BLaER1 treated with 17β-estradiol and CSF1 and Interleukin-3, amounts not matched to agents 10 nM and 100 nM (cell line): ENCODE measurements around the gene SLC23A3.

Source experiments
- H3K27ac ChIP-seq, 11 experiments: shearing (Covaris generic); formaldehyde crosslinking; 2 replicates each; pipeline ENCODE4 v1.8.1; 2022
- H3K27me3 ChIP-seq, 11 experiments: shearing (Covaris generic); formaldehyde crosslinking; 2 replicates each; pipeline ENCODE4 v1.8.1; 2022
- H3K36me3 ChIP-seq, 11 experiments: shearing (Covaris generic); formaldehyde crosslinking; 2 replicates each; pipeline ENCODE4 v1.8.1; 2022
- H3K4me1 ChIP-seq, 10 experiments: shearing (Covaris generic); formaldehyde crosslinking; 2 replicates each; pipeline ENCODE4 v1.8.1; 2022
- H3K4me2 ChIP-seq, 11 experiments: shearing (Covaris generic); formaldehyde crosslinking; 2 replicates each; pipeline ENCODE4 v1.8.1; 2022
- H3K4me3 ChIP-seq, 10 experiments: shearing (Covaris generic); formaldehyde crosslinking; 2 replicates each; pipeline ENCODE4 v1.8.1; 2022
- H3K9ac ChIP-seq, 11 experiments: shearing (Covaris generic); formaldehyde crosslinking; 2 replicates each; pipeline ENCODE4 v1.8.1; 2022
- H3K9me3 ChIP-seq, 11 experiments: shearing (Covaris generic); formaldehyde crosslinking; replicated peaks in 1 of 11; 2 replicates each; pipeline ENCODE4 v1.8.1; 2022
- H4K20me1 ChIP-seq, 11 experiments: shearing (Covaris generic); formaldehyde crosslinking; 2 replicates each; pipeline ENCODE4 v1.8.1; 2022
- Cebpa-rat ChIP-seq, 11 experiments: shearing (Covaris generic); IDR thresholded peaks; 2 replicates each; pipeline ENCODE4 v1.8.1; 2022

SLC23A3 gene

DNA sequence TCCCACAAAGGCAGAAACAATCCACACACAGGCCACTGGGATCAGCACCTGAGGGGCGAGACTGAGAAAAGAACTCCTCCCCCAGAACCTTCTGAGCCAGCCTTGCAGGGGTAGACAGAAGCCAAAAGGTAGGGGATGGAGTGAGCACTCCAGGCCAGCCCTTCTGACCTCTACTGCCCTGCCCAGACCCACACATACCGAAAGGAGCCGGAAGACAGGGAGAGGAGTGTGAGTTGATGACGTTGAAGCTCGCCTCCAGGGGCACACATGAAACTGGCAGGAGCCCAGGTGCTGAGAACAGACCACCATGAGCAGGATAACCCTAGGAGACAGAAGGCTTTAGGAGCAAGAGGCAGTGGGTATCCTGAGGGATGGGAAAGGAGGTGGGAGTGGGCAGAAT lies 1.8 kb downstream of the SLC23A3 start:
- Histone ChIP-seq H3K27ac (no peak overlapping the region), H3K9me3 (no peaks in the 10 kb centered on the region), H3K4me1 (peaks cover 0 to 17% (median 0%) of the 10 kb centered on the region in 10 experiments; a peak in 2 of 20 replicates), H3K4me2 (no peak overlapping the region), H3K4me3 (no peak overlapping the region), H3K36me3 (peaks cover 14 to 49% (median 18%) of the 10 kb centered on the region in 11 experiments), H3K27me3 (no peaks in the 10 kb centered on the region), H3K9ac (no peak overlapping the region), H4K20me1 (peaks cover 0 to 28% (median 12%) of the 10 kb centered on the region in 11 experiments; a peak in 12 of 22 replicates)
- TF ChIP-seq Cebpa-rat (IDR thresholded peaks at IDR 0.05) = no peak

DNA sequence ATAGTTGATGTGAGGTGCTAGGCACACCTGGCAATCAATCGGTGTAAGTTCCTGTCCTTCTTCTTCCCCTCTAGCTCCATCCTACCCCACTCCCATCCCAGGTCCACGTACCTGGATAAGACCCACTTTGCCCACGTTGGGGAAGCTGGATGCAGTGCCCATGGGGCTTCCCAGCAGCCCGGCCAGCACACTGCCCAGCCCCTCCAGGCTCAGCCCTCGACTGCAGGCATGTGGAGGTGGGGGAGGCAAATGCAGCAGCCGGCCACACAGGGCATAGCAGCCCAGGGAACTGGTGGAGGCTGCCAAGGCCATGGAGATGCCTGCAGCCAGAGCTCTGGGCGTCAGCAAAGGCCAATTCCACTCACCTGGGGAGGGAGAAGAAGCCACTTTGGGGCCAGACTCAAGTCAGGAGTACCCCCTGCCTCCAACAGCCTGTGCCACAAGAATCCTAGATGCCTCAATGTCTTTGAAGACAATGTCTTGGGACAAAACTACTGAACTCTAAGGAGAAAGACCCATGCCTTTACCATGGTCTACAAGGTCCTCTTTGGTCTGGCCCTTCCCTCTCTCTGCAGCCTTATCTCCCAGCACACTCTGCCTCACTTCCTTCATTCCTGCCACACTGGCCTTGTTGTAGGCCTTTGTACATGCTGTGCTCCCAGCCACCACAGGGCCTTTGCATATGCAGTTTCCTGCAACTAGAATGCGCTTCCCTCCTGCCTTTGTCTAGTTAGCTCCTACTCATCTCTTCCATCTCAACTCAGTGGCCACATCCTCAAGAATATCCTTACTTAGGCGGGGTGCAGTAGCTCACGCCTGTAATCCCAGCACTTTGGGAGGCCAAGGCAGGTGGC lies 4.5 kb downstream of the SLC23A3 start:
- H3K4me1 ChIP-seq = peaks cover 6 to 10% (median 9%) of the 10 kb centered on the region in 10 experiments
- H3K36me3 ChIP-seq = peaks cover 0 to 25% (median 0%) of the 10 kb centered on the region in 11 experiments; a peak in 5 of 22 replicates
- H3K27me3 ChIP-seq = no peaks in the 10 kb centered on the region
- no peak overlapping the region; a peak in 1 of 22 replicates for H3K9ac ChIP-seq
- H3K4me2 ChIP-seq = no peak overlapping the region
- TF ChIP-seq Cebpa-rat (IDR thresholded peaks at IDR 0.05) = no peak
- H3K4me3 ChIP-seq = no peak overlapping the region
- H3K27ac ChIP-seq = no peak overlapping the region
- H3K9me3 ChIP-seq = no peaks in the 10 kb centered on the region
- 0 out of 22 replicates have a peak, but pooled peaks cover 0 to 7% (median 0%) of the 10 kb centered on the region in 11 experiments for H4K20me1 ChIP-seq

DNA sequence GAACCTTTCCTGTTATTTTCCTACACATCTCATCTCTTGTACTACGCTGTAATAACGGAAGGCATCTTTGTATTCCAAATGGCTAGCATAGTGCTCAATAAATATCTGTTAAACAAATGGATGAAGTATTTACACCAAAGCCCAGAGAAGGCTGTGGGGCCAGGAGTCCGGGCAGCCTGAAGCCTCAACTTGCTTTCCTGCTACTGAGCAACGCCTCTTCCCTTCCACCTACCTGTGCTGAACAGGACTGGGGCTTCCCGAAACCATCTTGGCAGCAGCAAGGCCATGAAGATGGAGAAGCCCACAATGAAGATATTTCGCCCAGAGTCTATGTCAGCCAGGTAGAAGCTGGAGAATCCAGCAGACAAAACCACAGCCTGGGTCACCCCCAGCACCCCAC lies 6.7 kb downstream of the SLC23A3 start:
- Histone ChIP-seq H3K4me2 (no peak overlapping the region), H3K9ac (no peak overlapping the region), H3K4me1 (peaks cover 11 to 15% (median 14%) of the 10 kb centered on the region in 10 experiments), H4K20me1 (peaks cover 0 to 11% (median 0%) of the 10 kb centered on the region in 11 experiments; a peak in 5 of 22 replicates), H3K36me3 (peaks cover 0 to 26% (median 2%) of the 10 kb centered on the region in 11 experiments; a peak in 13 of 22 replicates), H3K9me3 (no peaks in the 10 kb centered on the region), H3K4me3 (no peak overlapping the region), H3K27ac (no peak overlapping the region), H3K27me3 (no peaks in the 10 kb centered on the region)
- TF ChIP-seq Cebpa-rat (IDR thresholded peaks at IDR 0.05) = no peak

DNA sequence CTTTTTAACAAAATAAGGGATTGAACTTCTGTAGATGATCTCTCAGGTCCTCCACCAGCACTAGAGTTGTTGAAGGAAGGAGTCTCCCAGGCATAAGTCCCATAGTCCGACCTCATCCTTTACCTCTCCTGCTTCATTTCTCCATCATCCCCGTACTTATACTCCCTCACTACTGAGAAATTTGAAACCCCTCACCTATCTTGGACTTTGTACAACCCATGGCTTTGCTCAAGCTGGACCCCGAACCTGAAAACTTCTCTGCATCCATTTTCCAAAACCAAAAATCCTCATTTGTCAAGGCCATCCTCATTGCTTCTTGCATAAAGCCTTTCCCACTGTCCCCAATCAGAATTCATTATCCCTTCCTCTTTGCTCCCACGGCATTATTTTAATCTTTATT lies 8.7 kb downstream of the SLC23A3 start:
- peak overlapping the region; percentile 77 to 94 (median 88); a peak in 20 of 22 replicates for H3K9ac ChIP-seq
- no peak for TF ChIP-seq Cebpa-rat (IDR thresholded peaks at IDR 0.05)
- peaks cover 0 to 29% (median 0%) of the 10 kb centered on the region in 11 experiments; a peak in 6 of 22 replicates for H4K20me1 ChIP-seq
- H3K36me3 ChIP-seq = peaks cover 11 to 32% (median 20%) of the 10 kb centered on the region in 11 experiments; a peak in 21 of 22 replicates
- no peaks in the 10 kb centered on the region for H3K27me3 ChIP-seq
- H3K27ac ChIP-seq = peak overlapping the region in 6 of 11 experiments; percentile 83 to 94 (median 90); a peak in 10 of 22 replicates
- H3K4me3 ChIP-seq = peak overlapping the region; percentile 56 to 75 (median 66)
- peak overlapping the region; percentile 59 to 98 (median 80) for H3K4me2 ChIP-seq
- peaks cover 11 to 15% (median 14%) of the 10 kb centered on the region in 10 experiments for H3K4me1 ChIP-seq
- H3K9me3 ChIP-seq = no peaks in the 10 kb centered on the region

DNA sequence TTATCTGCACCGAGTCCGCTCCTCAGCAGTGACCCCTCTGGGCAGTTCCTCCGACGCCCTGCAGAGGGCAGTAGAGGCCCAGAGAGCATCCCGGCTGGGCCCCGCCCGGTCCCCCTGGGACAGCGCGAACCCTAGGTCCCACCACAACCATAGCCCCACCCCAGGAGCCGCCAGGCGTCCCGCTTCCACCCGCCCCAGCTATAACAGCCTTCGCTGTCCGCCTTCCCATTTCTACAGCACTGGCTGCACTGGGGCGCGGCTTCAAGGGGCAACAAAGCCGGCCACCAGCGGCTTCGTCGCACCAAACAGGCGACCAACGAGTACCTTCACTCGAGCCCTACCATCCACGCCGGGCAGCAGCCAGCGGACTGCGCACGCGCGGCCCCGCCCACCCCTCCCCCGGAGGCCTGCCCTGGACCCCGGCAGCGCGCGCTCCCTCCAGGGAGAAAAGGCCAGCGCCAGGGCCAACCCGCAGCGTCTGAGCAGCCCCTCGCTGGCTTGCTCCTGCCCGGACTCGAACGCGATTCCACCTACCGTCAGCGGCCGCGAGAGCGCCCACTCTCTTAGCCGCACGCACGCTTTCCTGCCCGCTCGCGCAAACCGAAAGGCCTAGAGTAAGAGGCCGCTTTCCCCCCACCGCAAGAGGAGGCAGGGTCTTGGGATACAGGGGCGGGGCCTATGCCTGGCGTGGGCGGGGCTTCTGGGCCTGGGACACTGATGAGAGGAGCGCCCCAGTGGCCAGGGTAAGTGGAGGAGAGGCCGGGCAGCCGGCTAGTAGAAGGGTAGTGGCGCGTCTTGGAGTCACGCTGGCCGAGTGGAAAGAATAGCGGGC lies 9.4 kb downstream of the SLC23A3 start, which contains the start of gene NHEJ1:
Gene NHEJ1 (minus strand): TSS at position 630 of the 832 bp plus-strand sequence. CDS start 2,453 bp downstream, outside the sequence.
- Histone ChIP-seq H3K9me3 (no peaks in the 10 kb centered on the region), H3K4me1 (peaks cover 11 to 15% (median 14%) of the 10 kb centered on the region in 10 experiments), H3K4me2 (peak within 1 kb of the TSS; percentile 59 to 98 (median 89)), H3K27ac (peak within 1 kb of the TSS; percentile 63 to 94 (median 83); a peak in 21 of 22 replicates), H3K4me3 (peak within 1 kb of the TSS; percentile 56 to 75 (median 66)), H3K36me3 (peaks cover 15 to 34% (median 24%) of the 10 kb centered on the region in 11 experiments; a peak in 21 of 22 replicates), H3K9ac (peak within 1 kb of the TSS; percentile 77 to 94 (median 88)), H3K27me3 (no peaks in the 10 kb centered on the region), H4K20me1 (peaks cover 0 to 29% (median 0%) of the 10 kb centered on the region in 11 experiments; a peak in 7 of 22 replicates)
- TF ChIP-seq Cebpa-rat (IDR thresholded peaks at IDR 0.05) = no peak

DNA sequence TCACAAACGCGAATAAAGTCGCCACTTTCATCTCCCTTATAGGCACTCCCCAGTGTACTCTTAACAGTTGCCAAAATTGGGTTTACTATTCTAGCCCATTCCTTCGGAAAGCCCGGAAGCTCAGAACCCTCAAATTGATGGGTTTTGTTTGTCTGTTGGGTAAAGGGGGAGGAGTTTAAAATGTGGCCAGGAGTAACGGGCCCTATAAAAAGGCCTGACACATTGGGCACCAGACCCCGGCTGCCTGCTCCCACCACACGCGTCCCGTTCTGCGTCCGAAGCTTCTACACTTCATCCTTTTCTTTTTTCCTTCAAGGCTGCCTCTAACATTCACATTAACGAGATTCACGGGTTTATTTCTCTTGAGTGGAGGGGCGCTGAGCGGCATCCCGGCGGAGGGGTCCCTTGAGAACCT lies 10.1 kb downstream of the SLC23A3 start:
- Histone ChIP-seq H3K4me1 (peaks cover 11 to 15% (median 14%) of the 10 kb centered on the region in 10 experiments), H3K36me3 (peaks cover 15 to 31% (median 23%) of the 10 kb centered on the region in 11 experiments; a peak in 21 of 22 replicates), H3K4me3 (peak overlapping the region; percentile 56 to 75 (median 66)), H3K27me3 (no peaks in the 10 kb centered on the region), H4K20me1 (peaks cover 0 to 29% (median 0%) of the 10 kb centered on the region in 11 experiments; a peak in 7 of 22 replicates), H3K4me2 (peak overlapping the region; percentile 59 to 98 (median 89)), H3K9me3 (no peaks in the 10 kb centered on the region), H3K9ac (peak overlapping the region; percentile 77 to 94 (median 88)), H3K27ac (peak overlapping the region in 4 of 11 experiments; percentile 82 to 94 (median 89); a peak in 3 of 22 replicates)
- TF ChIP-seq Cebpa-rat (IDR thresholded peaks at IDR 0.05) = no peak

GRCh38 chr2:219158586-219158985 lies 11.2 kb downstream of the SLC23A3 start:
- no peak overlapping the region for H3K27ac ChIP-seq
- H3K36me3 ChIP-seq = peaks cover 15 to 41% (median 28%) of the 10 kb centered on the region in 11 experiments; a peak in 21 of 22 replicates
- H4K20me1 ChIP-seq = peaks cover 0 to 29% (median 0%) of the 10 kb centered on the region in 11 experiments; a peak in 7 of 22 replicates
- no peaks in the 10 kb centered on the region for H3K27me3 ChIP-seq
- TF ChIP-seq Cebpa-rat (IDR thresholded peaks at IDR 0.05) = no peak
- 0 out of 22 replicates have a peak overlapping the region, but pooled peaks of 2 of the 11 experiments have one; percentile 3 to 21 for H3K9ac ChIP-seq
- peaks cover 11 to 15% (median 14%) of the 10 kb centered on the region in 10 experiments for H3K4me1 ChIP-seq
- H3K9me3 ChIP-seq = no peaks in the 10 kb centered on the region
- no peak overlapping the region for H3K4me2 ChIP-seq
- H3K4me3 ChIP-seq = no peak overlapping the region

DNA sequence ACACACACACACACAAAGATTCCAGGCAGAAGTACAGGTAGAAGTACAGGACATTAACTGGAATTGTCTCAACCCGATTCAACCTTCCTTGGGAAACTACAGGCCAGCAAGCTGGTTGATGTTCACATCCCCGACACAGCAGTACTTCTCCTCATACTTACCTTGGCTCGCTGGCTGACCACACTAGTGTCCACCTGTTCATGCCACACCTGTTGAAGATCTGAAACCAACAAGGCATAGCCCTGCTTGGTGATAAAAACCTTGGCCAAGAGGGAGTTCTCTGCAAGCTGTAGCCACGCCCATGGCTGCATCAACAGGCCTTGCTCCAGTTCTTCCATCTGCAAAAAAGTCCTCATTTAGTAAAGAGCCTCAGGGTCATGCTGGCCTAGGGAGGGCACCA lies 11.8 kb downstream of the SLC23A3 start:
- TF ChIP-seq Cebpa-rat (IDR thresholded peaks at IDR 0.05) = no peak
- no peak overlapping the region for H3K4me2 ChIP-seq
- no peak overlapping the region for H3K27ac ChIP-seq
- H3K4me3 ChIP-seq = no peak overlapping the region
- no peaks in the 10 kb centered on the region for H3K27me3 ChIP-seq
- H3K36me3 ChIP-seq = peaks cover 15 to 47% (median 33%) of the 10 kb centered on the region in 11 experiments; a peak in 21 of 22 replicates
- no peaks in the 10 kb centered on the region for H3K9me3 ChIP-seq
- peaks cover 11 to 15% (median 14%) of the 10 kb centered on the region in 10 experiments for H3K4me1 ChIP-seq
- peaks cover 0 to 29% (median 0%) of the 10 kb centered on the region in 11 experiments; a peak in 7 of 22 replicates for H4K20me1 ChIP-seq
- 0 out of 22 replicates have a peak overlapping the region, but pooled peaks of 1 of the 11 experiments have one; percentile 3 for H3K9ac ChIP-seq
